Gastrocnemius medialis (tissue), 4 donors: Measurements from ENCODE around the gene PDIA6.

Experiments used
- CTCF ChIP-seq, 5 experiments: fragments of 450-650 bp in 3 of 5; fragments of 200-600 bp in 2 of 5; sonication (generic) in 2 of 5; IDR thresholded peaks in 4 of 5; conservative IDR thresholded peaks in 1 of 5; 1 replicate in 4 of 5; 2 replicates in 1 of 5; pipeline ENCODE4 v1.5.1; 2016 to 2019; ENCODE audit warnings: antibody characterized with exemption in 5 of 5, mild to moderate bottlenecking in 3 of 5, moderate library complexity in 3 of 5
- POLR2A ChIP-seq, 2 donors: fragments of 450-650 bp; IDR thresholded peaks; one replicate each; pipeline ENCODE4 v1.6.1; 2017; ENCODE audit warnings: antibody characterized with exemption in 2 of 2, mild to moderate bottlenecking in 2 of 2, moderate library complexity in 2 of 2

GRCh38 chr2:10826026-10826425 lies 13.4 kb upstream of the PDIA6 start:
- TF ChIP-seq POLR2A (IDR thresholded peaks at IDR 0.05): no peak
- TF ChIP-seq CTCF (IDR thresholded peaks at IDR 0.05 in 4 of 5, conservative IDR thresholded peaks at IDR 0.05 in 1 of 5): no peak
